Posterior cingulate gyrus (tissue), 11 donors: ENCODE results near the gene PAX5.

ENCODE experiments used
- DNase-seq, 10 donors: peaks; one replicate each; pipeline versions ENCODE4 v3.0.0 to v3.0.0-alpha.2; 2020 to 2021; ENCODE audit warnings: mixed read lengths in 3 of 10
- intact Hi-C: fragments of 100-400 bp; cut with DNase I; formaldehyde crosslinking; loops from one replicate; pipeline ENCODE4 v1.15.1; 2023

Gene PAX5

GRCh38 chr9:36991516-36992134 is 42.4 kb downstream of the PAX5 start:
- DNase-seq = peak in 1 of 10 donors; percentile 19

GRCh38 chr9:36988848-36989247 is 45.2 kb downstream of the PAX5 start:
- no peak for DNase-seq
- intact Hi-C loops = no loop called here

More at GRCh38 chr9:36991516-36992134, 42.4 kb downstream of the PAX5 start:
- intact Hi-C loops = loop anchor here (10.0 kb wide), 1 partner anchor 197 kb away; no protein-coding TSS in a partner anchor

- DNase-seq = no peak
- intact Hi-C loops = no loop called here
Measured at GRCh38 chr9:36987891-36988290, 46.2 kb downstream of the PAX5 start.

- intact Hi-C loops = no loop called here
- DNase-seq = no peak
Measured at GRCh38 chr9:36987409-36987808, 46.7 kb downstream of the PAX5 start.

- DNase-seq = no peak
- intact Hi-C loops = no loop called here
Measured at GRCh38 chr9:36986468-36987408, 47.3 kb downstream of the PAX5 start.

- intact Hi-C loops = no loop called here
- no peak for DNase-seq
Measured at GRCh38 chr9:36985769-36986467, 48.1 kb downstream of the PAX5 start.

- intact Hi-C loops = no loop called here
- no peak for DNase-seq
Measured at GRCh38 chr9:36985061-36985768, 48.9 kb downstream of the PAX5 start.

- peak in 1 of 10 donors; percentile 32 for DNase-seq
- intact Hi-C loops = no loop called here
Measured at GRCh38 chr9:36980148-36980974, 53.7 kb downstream of the PAX5 start.

- DNase-seq = no peak
- intact Hi-C loops = no loop called here
Measured at GRCh38 chr9:36976371-36977030, 57.6 kb downstream of the PAX5 start.

GRCh38 chr9:36974731-36975130 is 59.3 kb downstream of the PAX5 start:
- intact Hi-C loops = no loop called here
- DNase-seq = no peak

- intact Hi-C loops = no loop called here
Measured at GRCh38 chr9:36971935-36972488, 62.1 kb downstream of the PAX5 start.

GRCh38 chr9:36970007-36970888 is 63.8 kb downstream of the PAX5 start:
- intact Hi-C loops = no loop called here
- DNase-seq = no peak

More at GRCh38 chr9:36971935-36972488, 62.1 kb downstream of the PAX5 start:
- DNase-seq = no peak

GRCh38 chr9:36969216-36969771 is 64.8 kb downstream of the PAX5 start:
- intact Hi-C loops = no loop called here
- peak in 1 of 10 donors; percentile 75 for DNase-seq

- intact Hi-C loops = no loop called here
- peak in 1 of 10 donors; percentile 49 for DNase-seq
Measured at GRCh38 chr9:36968574-36969215, 65.4 kb downstream of the PAX5 start.

- intact Hi-C loops = no loop called here
- peak in 1 of 10 donors; percentile 61 for DNase-seq
Measured at GRCh38 chr9:36967997-36968396, 66.1 kb downstream of the PAX5 start.

- DNase-seq = peak in 1 of 10 donors; percentile 72
- intact Hi-C loops = no loop called here
Measured at GRCh38 chr9:36966371-36967097, 67.5 kb downstream of the PAX5 start.
